ENCODE data around the gene CLSTN2.
A peak's percentile ranks its signal among the peaks of the same experiment; 100 is the strongest.

CLSTN2 gene

GRCh38 chr3:140091143-140091542, 156.2 kb downstream of the CLSTN2 start:
- FAIRE-seq, result no peak
- peak; percentile 64 for DNase-seq (ENCODE audit: low spot score)

DNA sequence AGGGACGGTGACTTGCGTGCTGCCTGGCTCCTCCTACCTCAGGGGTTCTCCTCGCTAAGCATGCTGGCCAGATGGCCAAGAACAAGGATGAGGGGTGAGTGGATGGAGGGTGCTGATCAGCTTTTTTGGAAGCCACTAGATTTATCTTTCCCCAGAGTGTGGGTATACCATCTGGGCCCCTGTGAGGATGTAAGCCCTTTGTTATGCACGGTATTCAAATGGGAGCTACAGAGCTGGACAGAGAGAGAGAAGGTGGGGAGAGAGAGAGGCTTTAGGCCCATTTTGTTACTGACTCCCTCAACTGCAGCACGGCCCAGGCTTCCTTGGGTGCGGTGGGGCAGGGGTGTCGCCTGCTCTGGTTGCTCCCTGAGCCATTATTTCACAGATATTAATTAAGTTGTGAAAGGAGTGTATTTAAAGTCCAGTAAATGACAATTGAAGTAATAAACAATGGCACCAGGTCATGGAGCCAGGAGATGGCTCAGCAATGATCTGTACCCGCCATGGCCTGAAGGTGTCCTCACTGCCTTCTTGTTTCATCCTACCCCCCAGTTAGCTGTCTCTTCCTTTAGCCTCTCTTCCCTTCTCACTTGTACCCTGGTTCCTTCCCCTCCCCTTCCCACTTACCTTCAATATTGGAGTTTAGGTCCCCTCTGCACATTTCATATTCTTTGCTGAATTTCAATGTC, 158.0 kb downstream of the CLSTN2 start:
- FAIRE-seq, result no peak
- DNase-seq (ENCODE audit: low spot score), result no peak

DNA sequence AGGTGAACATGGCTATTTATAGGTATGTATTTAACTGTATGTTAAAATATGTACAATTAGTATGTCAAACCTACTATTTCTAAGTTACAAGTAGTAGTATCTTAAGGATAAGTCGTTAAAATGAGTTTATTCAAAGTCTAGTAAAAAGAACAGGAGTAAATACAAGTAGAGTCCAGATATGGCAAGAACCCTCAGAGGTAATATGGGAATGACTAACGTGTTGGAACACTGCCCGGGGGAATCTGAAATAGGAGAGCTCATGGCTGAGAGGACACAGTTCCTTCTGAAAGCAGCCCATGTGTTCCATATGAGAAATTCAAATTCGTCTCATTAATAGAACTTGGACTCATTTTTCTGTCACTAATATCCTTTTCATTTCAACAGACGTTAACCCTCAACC, 158.8 kb downstream of the CLSTN2 start:
- peak; percentile 64 for DNase-seq (ENCODE audit: low spot score)
- FAIRE-seq, result no peak

GRCh38 chr3:140094487-140094886, 159.5 kb downstream of the CLSTN2 start:
- FAIRE-seq (no peak), DNase-seq (ENCODE audit: low spot score) (no peak)

DNA sequence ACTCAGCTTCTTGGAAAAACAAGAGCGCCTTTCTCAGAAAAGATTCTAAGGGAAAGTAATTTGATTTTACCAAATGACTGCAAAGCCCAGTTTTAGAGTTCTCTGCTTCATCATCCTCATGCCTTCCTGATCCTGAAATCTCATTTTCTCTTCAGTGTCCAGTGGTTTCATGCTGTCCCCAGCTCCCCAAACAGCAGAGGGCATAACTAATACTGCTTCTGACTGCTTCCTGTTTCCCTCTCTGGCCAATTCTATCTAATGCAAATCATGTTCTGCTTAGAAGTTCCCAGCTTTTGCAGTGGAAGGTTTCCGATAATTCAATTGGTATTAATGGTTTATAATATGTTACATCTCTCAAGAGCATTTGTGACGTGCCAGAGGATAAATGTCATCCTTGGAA, 161.1 kb downstream of the CLSTN2 start:
- DNase-seq (ENCODE audit: low spot score) (no peak), FAIRE-seq (no peak)

GRCh38 chr3:140097874-140098635, 163.1 kb downstream of the CLSTN2 start:
- FAIRE-seq (no peak), DNase-seq (ENCODE audit: low spot score) (no peak)

DNA sequence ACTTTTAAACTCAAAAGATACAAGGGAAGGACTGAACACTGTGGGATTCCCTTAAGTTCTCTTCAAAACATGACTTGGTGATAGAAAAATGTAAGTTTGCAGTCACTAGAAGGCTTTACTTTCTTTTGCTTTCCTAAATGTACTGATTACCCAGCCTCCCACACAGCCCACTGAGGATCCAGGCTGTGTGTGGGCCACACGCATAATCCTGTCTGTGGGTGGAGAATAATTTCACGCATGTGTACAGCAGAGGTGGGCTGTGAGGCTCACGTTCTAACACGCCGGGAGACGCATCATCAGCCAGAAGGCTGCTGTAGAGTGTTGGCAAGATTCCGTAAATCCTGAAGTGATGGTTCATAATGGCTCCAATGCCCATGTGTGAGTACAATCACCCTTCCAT, 165.5 kb downstream of the CLSTN2 start:
- DNase-seq (ENCODE audit: low spot score) (no peak), FAIRE-seq (no peak)

DNA sequence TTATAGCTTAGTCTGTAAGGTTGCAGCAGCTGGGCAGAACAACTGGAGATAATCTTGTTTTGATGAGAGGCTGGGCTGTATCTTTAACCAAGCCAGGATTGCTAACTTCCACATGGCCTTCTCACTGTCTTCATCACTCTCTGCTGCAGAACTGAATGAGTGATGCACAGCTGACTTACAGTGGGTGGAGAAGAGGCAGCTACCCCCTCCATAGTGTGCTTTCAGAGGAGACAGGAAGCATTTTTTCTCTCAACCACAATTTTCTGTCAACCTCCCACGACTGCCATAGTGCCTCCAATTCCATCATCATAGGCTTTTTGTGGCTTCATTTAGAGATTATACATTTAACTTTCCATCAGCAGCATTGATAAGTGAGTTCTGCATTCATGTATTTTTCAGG, 168.2 kb downstream of the CLSTN2 start:
- FAIRE-seq (no peak), DNase-seq (ENCODE audit: low spot score) (no peak)

- FAIRE-seq (no peak), DNase-seq (ENCODE audit: low spot score) (no peak)
Measured at GRCh38 chr3:140103986-140104645, 169.1 kb downstream of the CLSTN2 start.

DNA sequence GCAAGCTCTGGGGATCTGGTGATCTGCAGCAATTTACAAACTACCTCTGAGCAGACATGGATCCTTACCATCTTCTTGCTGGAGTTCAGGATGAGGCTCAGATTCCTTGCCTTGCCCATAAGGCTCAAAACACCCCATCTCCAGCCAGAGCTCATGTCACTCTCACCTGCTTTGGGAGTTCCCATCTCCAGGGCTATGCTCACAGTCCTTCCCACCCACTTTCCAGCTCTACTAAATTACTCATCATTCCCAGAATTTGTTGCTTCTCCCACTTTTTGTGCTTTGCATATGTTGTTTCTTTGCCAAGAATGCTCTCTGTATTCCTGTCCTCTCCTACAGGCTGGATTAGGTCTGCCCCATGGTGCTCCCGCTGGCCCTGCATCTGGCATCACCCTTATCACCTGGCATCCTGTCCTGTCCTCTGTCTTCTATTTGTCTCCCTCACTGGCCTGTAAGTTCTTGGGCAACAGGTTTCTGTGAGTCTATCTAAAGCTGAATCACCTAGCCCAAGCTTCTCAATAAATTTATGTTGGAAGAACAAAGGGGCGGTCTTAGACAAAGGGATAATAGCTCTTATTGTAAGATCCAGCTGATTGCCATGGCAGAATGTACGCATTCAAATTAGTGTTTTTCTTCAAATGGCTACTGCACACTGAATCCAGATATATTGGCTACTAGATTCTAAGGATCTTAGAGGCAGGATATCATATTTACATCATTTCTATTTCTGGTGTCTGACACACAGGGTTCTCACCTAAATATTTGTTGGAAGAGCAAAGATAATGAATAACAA, 179.2 kb downstream of the CLSTN2 start:
- FAIRE-seq (no peak), DNase-seq (ENCODE audit: low spot score) (no peak)

- DNase-seq (ENCODE audit: low spot score), result no peak
- FAIRE-seq, result no peak
Measured at GRCh38 chr3:140114789-140115080, 179.8 kb downstream of the CLSTN2 start.

DNA sequence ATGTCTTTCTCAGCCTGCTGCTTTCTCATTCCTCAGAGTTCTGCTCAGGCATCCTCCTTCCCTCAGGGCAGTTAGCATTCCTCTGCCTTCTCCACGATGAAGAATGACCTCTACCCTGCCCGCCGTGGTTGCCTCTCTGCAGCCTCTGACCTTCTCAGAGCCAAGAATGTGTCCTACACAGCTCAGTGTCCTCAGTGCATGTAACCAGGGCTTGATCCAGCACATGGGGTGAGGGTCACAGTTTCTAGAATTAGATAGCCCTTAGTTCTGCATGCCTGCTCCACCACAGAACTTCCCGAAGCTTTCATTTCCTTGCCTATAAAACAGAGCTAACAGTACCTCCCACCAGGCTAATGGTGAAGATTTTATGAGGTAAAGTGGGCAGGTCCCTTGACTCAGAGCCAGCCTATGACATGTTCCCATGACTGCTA, 182.1 kb downstream of the CLSTN2 start:
- DNase-seq (ENCODE audit: low spot score) (no peak), FAIRE-seq (no peak)

DNA sequence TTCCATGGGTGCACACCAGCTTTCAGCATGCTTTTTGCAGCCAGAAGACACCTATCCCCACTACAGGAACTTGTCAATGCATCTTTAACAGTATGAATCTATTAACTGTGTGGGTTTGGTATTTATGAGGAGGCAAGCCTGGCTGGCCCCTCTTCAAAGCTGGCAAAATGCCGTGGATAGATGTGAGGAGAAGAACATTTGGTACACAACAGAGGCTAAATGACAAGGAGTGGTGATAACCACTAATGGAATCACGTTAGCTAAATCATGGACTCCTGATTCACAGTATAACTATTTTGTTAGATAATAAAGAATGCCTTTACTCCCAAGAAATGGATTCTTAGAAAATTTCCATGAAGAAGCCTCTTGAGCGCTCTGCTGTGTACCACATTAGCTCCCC, 187.2 kb downstream of the CLSTN2 start:
- no peak for FAIRE-seq

GRCh38 chr3:140128217-140128616, 193.2 kb downstream of the CLSTN2 start:
- DNase-seq (ENCODE audit: low spot score), result no peak
- no peak for FAIRE-seq

More for the DNA sequence above, 187.2 kb downstream of the CLSTN2 start:
- DNase-seq (ENCODE audit: low spot score), result no peak

DNA sequence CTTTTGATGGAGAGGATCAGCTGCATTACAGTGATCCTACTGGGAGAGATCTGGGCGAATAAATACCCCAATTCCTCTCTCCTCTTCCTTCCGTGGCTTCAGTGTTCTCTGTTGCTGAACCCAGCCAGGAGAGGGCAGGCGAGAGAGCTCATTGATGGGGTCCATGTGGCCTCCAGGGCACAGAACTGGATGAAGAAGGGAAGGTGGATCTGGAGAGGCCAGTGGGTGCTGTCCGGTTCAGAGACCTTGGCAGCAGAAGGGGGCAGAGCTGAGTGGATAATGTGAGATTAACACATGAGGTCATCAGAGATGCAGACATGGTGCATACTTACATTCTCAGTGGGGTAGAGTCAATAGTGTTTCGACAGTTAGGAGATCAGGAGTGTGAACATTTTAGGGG, 193.6 kb downstream of the CLSTN2 start:
- DNase-seq (ENCODE audit: low spot score) (peak; percentile 40), FAIRE-seq (no peak)

GRCh38 chr3:140129768-140130284, 194.8 kb downstream of the CLSTN2 start:
- FAIRE-seq (no peak), DNase-seq (ENCODE audit: low spot score) (no peak)

DNA sequence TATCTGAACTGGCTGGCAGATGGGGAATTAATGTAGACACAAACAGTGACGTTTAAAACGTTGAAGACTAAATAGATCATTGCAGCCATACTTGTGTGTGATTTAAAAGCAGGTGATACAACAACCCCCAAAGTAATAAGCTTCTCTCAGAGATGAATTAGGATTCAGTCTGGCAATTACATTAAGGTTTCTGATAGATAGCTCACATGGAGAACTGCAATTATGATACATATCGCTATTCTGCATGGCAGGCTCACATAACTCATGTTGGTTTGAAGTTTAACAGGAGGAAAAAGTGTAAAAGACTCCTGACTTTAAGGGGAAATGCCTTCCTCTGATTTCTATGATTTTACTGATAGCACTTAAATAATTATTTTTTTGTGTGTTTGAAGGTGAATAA, 196.9 kb downstream of the CLSTN2 start:
- FAIRE-seq (no peak), DNase-seq (ENCODE audit: low spot score) (no peak)

DNA sequence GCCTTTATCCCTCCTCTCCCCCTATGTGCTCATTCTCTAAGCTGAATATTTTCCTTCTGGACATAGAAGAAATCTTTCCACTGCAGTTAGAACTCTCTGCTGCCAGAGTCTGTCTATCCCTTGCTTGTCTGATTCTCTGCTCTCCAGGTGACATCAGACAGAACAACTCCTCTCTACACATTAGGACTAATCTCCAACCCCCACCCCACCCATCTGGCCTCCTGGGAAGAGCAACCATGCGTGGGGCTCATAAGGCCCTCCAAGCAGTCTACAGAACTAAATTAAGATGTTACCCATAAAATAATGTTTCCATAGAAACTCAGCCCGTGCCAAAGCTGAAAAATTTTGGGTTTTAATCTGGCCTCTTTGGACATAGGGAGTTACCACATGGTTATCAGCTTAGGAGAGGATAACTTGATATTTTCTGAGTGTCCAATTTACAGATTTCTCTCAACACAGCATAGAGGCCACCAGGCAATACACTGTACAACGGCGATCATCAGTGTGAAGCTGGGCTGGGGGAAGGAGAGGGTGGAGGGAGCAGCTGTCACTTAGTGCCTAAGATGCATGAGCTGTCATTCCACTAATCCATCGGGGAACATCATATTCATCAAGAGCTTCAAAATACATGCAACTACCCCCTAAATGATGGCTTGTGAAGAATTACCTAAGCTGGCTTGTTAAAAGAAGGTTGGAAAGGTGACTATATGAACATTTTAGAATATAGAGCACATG, 199.4 kb downstream of the CLSTN2 start:
- DNase-seq (ENCODE audit: low spot score) (no peak), FAIRE-seq (no peak)

DNA sequence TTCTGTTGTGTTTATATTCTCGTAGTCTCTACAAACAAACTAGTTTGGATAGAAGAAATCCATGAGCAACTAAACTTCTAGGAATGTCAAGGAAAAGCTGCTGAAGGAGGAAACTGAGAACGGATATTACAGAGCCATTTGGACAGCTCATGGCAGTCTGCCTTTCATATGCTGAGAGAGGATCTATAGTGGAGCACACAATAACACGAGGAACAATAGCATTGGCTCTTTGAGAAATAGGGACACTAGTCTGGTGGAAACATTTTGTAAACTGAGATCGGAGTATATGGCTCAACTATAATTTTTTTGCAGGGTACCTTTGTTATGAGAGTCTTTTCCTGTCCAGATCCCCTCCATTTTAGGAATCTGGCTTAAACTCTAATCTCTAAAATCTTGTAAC, 200.5 kb downstream of the CLSTN2 start:
- DNase-seq (ENCODE audit: low spot score) (no peak), FAIRE-seq (no peak)

DNA sequence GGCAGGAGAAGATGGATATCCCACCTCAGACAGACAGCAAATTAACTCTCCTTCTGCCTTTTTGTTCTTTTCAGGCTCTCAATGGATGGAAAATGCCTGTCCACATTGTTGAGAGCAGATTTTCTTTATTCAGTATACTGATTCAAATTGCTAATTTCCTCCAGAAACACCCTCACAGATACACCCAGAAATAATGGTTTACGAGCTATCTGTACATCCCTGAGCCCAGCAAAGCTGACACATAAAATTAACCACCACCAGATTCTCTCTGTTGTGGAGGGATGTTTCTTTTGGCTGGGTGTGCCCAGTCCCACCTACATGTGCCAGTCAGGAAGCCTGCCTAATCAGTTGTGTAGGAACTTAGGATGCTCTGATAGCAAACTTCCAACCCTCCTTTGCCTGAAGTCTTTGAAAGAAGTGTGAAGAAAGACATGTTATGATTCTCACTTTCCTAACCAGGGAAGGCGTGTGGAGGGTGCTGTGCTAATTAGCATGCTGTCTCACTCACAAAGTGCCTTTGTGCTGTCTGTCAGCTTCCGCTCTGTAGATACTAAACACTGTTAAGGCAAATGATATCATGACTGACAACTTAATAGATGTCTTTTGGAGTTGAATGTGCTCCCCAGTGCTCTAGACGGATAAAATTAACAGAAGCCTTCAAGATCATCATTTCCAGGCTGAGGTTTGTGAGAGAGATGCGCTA, 208.5 kb downstream of the CLSTN2 start:
- no peak for FAIRE-seq
- DNase-seq (ENCODE audit: low spot score), result no peak
